SJSA1 (cell line): ENCODE measurements around the gene NRXN3. TPM values are rescaled to one million over a fixed set of nuclear protein-coding genes. Genes with fewer than 3 reads are reported as not detected.

Source experiments
- DNase-seq, 2 experiments: peaks; one replicate each; pipeline ENCODE4 v3.0.0-alpha.2; 2015 to 2020; ENCODE audit warnings: low spot score in 2 of 2, low read depth in 1 of 2
- H3K27ac ChIP-seq: fragments of 250-450 bp; sonication (Bioruptor Pico); 2 replicates; pipeline ENCODE4 v1.5.1; 2020; ENCODE audit warnings: mild to moderate bottlenecking, moderate library complexity
- H3K27me3 ChIP-seq: fragments of 250-450 bp; sonication (Bioruptor Pico); replicated peaks from 2 replicates; pipeline ENCODE4 v1.5.1; 2020; ENCODE audit warnings: mild to moderate bottlenecking, moderate library complexity
- H3K36me3 ChIP-seq: fragments of 250-450 bp; sonication (Bioruptor Pico); 2 replicates; pipeline ENCODE4 v1.5.1; 2020; ENCODE audit warnings: mild to moderate bottlenecking
- H3K4me1 ChIP-seq: fragments of 250-450 bp; sonication (Bioruptor Pico); replicated peaks from 2 replicates; pipeline ENCODE4 v1.6.1; 2021; ENCODE audit warnings: mild to moderate bottlenecking
- H3K4me3 ChIP-seq: fragments of 250-450 bp; sonication (Bioruptor Pico); 2 replicates; pipeline ENCODE4 v1.5.1; 2020; ENCODE audit warnings: mild to moderate bottlenecking
- H3K9me3 ChIP-seq: fragments of 250-450 bp; sonication (Bioruptor Pico); replicated peaks from 2 replicates; pipeline ENCODE4 v1.5.1; 2020; ENCODE audit warnings: mild to moderate bottlenecking
- total RNA-seq: library from RNA; depleted of rRNA; stranded (reverse); fragments of >200 nt; shearing (Covaris generic); gene quantifications from 2 replicates; pipeline ENCODE4 v1.2.3, GENCODE V29; 2014

The NRXN3 gene
- total RNA-seq, 1 experiment from 2014 or later = 1.0 TPM

DNA sequence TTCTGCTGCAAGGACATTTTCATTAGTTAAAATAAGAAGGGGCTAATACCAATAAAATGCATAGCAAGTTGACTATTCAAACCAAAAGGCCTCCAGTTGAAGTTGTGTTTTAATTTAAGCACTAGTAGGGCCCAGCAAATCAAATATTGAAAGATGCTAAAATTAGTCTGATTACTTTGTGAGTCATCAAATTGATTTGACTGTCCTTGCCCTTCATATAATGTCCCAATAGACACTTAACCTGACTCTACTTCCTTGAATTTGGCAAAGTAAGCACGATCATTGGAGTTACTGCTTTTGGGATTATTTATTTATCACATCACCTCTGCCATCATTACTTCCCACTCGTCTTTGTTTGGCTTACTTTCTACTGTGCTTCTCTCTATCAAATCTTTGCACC lies 1242.6 kb downstream of the NRXN3 start:
- Histone ChIP-seq H3K27me3 (no peaks in the 10 kb centered on the region), H3K4me3 (no peak overlapping the region), H3K27ac (no peak overlapping the region), H3K9me3 (no peaks in the 10 kb centered on the region), H3K4me1 (peaks cover 13% of the 10 kb centered on the region), H3K36me3 (no peaks in the 10 kb centered on the region)
- DNase-seq = no peak

- Histone ChIP-seq H3K27me3 (no peaks in the 10 kb centered on the region), H3K4me1 (peaks cover 13% of the 10 kb centered on the region), H3K27ac (no peak overlapping the region), H3K4me3 (no peak overlapping the region), H3K9me3 (no peaks in the 10 kb centered on the region), H3K36me3 (no peaks in the 10 kb centered on the region)
- no peak for DNase-seq
These were observed 1243.7 kb downstream of the NRXN3 start for GRCh38 chr14:79413734-79414428.

- H3K27ac ChIP-seq = no peak overlapping the region
- DNase-seq = no peak
- no peaks in the 10 kb centered on the region for H3K36me3 ChIP-seq
- no peak overlapping the region for H3K4me3 ChIP-seq
- H3K27me3 ChIP-seq = no peaks in the 10 kb centered on the region
- no peaks in the 10 kb centered on the region for H3K9me3 ChIP-seq
- peaks cover 12% of the 10 kb centered on the region for H3K4me1 ChIP-seq
These were observed 1245.6 kb downstream of the NRXN3 start for GRCh38 chr14:79415726-79416125.

DNA sequence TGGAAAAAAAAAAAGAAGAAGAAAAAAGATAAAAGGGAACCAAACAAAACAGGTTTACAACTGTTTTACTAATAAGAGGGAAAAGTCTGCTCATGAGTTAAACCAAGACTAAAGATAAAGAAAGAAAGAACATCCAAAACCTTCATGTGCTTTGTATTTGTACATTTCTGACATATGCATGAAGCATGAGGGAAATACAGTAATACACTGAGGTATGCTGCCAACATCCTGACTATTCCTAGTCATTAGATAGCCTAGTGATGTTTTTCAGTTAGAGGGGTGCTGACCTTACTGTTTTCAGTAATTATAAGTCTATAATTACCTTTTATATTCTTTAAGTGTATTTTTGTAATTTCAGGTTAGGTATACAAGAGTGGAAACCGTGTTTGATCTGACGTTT lies 1247.8 kb downstream of the NRXN3 start:
- DNase-seq = no peak
- Histone ChIP-seq H3K9me3 (no peaks in the 10 kb centered on the region), H3K27me3 (no peaks in the 10 kb centered on the region), H3K36me3 (no peaks in the 10 kb centered on the region), H3K4me1 (no peaks in the 10 kb centered on the region), H3K27ac (no peak overlapping the region), H3K4me3 (no peak overlapping the region)

DNA sequence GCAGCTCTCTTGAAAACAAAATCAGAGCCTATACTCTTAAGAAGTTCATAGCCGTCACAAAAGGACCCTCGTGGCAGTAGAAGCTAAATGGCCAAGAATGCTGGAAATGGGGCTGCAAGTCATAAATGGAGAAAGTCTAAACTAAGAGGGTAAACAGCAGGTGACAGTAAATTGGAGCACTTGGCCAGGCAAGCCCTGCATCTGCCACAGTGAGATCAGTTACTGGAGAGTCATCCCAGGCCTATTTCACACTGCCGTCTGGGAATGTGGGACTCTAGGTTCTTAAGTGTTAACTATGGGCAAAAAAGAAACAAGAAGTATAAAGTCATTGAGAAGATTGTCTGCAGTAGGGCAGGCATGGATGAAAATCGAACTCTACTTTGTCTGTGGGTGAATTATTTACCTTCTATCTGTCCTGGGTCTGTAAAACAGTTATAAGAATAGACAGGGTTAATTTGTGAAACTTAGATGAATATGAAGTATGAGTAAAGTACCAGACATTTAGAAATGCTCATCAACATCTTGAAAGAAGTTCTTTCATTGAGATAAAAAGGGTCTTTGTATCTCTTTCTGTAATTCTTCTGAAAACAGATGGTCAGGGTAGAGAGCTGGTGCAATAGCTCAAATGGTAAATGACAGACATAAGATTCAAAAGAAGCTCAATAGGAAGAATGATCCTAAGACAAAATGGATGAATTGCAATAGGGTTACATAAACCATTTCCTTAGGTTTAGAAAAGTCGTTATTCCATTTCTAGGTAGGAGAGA lies 1248.7 kb downstream of the NRXN3 start:
- no peak for DNase-seq
- Histone ChIP-seq H3K27ac (no peak overlapping the region), H3K27me3 (no peaks in the 10 kb centered on the region), H3K9me3 (no peaks in the 10 kb centered on the region), H3K36me3 (no peaks in the 10 kb centered on the region), H3K4me3 (no peak overlapping the region), H3K4me1 (no peaks in the 10 kb centered on the region)

DNA sequence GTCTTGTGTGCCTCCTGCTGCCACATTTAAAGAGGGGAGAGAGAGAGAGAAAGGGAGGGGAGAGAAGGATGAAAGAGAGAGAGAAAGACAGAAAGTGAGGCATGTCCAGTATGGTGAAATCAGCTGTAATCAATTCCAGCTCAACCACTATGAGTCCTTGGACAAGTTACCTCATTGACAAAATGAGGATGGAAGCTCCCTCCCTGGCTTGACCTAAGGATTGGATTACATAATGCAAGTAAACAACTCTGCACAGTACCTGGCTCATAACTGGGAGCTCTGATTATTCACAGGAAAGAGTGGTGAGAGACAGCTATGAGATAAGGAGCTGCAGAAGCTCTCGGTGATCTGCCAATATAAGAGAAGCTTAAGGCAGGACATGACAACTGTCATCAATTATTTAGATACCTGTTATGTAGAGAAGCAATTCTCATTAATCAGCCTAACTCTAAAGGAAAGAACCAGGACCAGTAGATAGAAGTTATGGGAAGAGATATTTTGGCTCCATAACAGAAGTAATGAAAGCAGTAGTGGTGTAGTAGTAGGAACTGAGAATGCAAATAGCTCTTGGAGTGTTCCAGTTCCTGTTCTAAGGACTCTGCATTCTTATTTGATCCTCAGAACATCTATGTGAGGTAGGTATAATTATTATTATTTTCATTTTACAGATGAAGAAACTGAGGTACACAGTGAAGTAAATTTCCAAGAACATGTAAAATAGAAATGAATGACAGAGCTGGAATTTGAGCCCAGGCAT lies 1249.6 kb downstream of the NRXN3 start:
- DNase-seq = no peak
- Histone ChIP-seq H3K4me3 (no peak overlapping the region), H3K36me3 (no peaks in the 10 kb centered on the region), H3K4me1 (no peaks in the 10 kb centered on the region), H3K27ac (no peak overlapping the region), H3K27me3 (no peaks in the 10 kb centered on the region), H3K9me3 (no peaks in the 10 kb centered on the region)

DNA sequence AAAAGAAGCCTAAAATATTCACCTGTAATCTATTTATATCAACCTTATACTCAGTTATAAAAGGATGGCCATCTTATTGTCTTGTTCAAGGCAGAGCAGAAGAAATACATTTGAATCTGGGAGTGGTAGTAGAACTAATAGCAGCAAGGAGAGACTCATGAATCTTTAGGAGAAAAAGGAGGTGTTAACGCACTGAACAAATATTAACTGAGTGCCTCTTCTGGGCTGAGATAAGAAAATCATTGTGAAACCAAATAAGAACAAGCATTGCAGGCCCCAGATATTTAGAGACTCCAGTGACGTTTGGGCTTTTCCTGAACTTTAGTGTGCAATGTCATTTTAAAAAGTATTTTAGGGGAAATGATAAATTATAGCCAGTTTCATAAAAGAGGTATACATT lies 1250.6 kb downstream of the NRXN3 start:
- no peak for DNase-seq
- no peaks in the 10 kb centered on the region for H3K4me1 ChIP-seq
- H3K27ac ChIP-seq = no peak overlapping the region

GRCh38 chr14:79421811-79422210 lies 1251.6 kb downstream of the NRXN3 start:
- Histone ChIP-seq H3K9me3 (no peaks in the 10 kb centered on the region), H3K4me3 (no peak overlapping the region)
- DNase-seq = no peak

More for the DNA sequence above, 1250.6 kb downstream of the NRXN3 start:
- H3K36me3 ChIP-seq = no peaks in the 10 kb centered on the region
- H3K4me3 ChIP-seq = no peak overlapping the region
- H3K9me3 ChIP-seq = no peaks in the 10 kb centered on the region
- no peaks in the 10 kb centered on the region for H3K27me3 ChIP-seq

GRCh38 chr14:79424462-79424861 lies 1254.3 kb downstream of the NRXN3 start:
- Histone ChIP-seq H3K36me3 (no peaks in the 10 kb centered on the region), H3K9me3 (no peaks in the 10 kb centered on the region), H3K27me3 (no peaks in the 10 kb centered on the region), H3K4me1 (no peaks in the 10 kb centered on the region), H3K27ac (no peak overlapping the region), H3K4me3 (no peak overlapping the region)
- no peak for DNase-seq

More at GRCh38 chr14:79421811-79422210, 1251.6 kb downstream of the NRXN3 start:
- Histone ChIP-seq H3K36me3 (no peaks in the 10 kb centered on the region), H3K27me3 (no peaks in the 10 kb centered on the region), H3K4me1 (no peaks in the 10 kb centered on the region), H3K27ac (no peak overlapping the region)

DNA sequence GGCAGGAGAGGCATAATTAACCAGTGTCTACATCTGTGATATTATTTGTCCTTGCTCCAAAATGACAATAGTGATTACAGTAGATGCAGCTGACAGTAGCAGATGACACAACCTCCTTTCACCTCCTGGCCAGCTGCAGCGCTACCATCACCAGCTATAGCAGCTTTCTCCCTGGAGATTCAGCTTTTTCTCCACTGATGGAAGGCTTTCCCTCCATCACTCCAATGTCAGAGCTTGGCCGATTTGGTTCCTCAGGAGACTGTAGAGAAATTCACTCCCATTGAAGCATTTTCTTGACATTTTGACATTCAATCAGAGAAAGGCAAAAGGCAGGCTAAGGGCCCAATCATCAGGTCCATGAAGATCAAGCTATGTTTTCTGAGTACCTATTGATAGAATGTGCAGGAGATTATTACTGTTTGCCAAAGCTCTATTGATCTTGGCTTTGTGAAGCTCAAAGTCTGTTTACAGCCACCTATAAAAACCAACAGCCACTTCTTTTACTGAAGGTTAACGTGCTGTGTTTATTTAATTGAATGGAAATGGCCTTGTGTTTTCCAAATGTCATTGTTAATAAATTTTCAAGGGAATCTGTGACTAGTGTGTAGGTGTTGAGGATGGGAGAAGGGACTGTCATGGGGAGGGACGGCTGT lies 1256.1 kb downstream of the NRXN3 start:
- H3K27me3 ChIP-seq = no peaks in the 10 kb centered on the region
- no peak for DNase-seq
- no peak overlapping the region for H3K27ac ChIP-seq
- H3K4me3 ChIP-seq = no peak overlapping the region
- no peaks in the 10 kb centered on the region for H3K4me1 ChIP-seq
- no peaks in the 10 kb centered on the region for H3K36me3 ChIP-seq
- no peaks in the 10 kb centered on the region for H3K9me3 ChIP-seq

GRCh38 chr14:79432640-79433039 lies 1262.5 kb downstream of the NRXN3 start:
- no peak for DNase-seq
- no peaks in the 10 kb centered on the region for H3K9me3 ChIP-seq
- H3K4me1 ChIP-seq = no peaks in the 10 kb centered on the region

DNA sequence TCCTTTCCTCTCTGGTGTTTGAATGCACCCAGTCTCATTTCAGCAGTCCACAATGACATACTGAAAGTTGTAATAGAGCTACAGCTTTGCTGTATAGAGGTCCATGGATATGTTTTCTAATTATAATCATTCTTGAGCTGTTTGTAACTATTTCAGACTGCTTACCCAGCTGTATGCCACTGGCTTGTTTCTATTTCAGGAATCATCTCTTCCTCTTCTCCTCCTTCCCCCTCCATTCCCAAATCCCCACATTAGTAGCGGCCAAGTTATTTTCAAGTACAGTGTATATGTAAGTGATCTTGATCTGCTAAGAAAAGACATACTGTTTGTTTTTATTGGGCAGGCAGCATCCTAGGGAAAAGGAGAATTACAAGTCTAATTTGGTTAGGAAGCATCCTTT lies 1266.2 kb downstream of the NRXN3 start:
- no peaks in the 10 kb centered on the region for H3K36me3 ChIP-seq
- no peak for DNase-seq
- H3K27me3 ChIP-seq = no peaks in the 10 kb centered on the region; the same call in 1 of the 2 replicates
- H3K9me3 ChIP-seq = no peaks in the 10 kb centered on the region
- no peak overlapping the region for H3K27ac ChIP-seq
- no peak overlapping the region for H3K4me3 ChIP-seq
- no peaks in the 10 kb centered on the region for H3K4me1 ChIP-seq

More at GRCh38 chr14:79432640-79433039, 1262.5 kb downstream of the NRXN3 start:
- Histone ChIP-seq H3K4me3 (no peak overlapping the region), H3K27me3 (no peaks in the 10 kb centered on the region), H3K27ac (no peak overlapping the region), H3K36me3 (no peaks in the 10 kb centered on the region)

DNA sequence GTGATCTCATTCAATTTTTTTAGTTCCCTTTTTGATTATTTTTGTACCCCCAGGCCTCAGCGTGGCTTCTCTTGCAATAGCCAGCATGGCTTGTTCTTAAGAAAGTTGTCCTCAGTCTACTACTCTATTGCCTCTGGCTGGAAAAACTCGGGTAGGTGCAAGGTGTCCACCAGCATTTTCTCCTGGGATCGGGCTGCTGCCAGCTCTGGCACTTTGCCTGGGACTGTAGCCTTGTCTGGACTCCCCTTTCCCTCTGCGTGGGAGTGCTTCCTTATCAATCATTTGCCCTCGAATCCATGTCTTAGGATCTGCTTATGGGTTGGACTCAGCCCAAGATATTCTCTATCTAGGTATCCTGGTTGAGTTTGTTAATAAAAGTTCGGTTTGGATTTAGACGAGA lies 1267.8 kb downstream of the NRXN3 start:
- DNase-seq = no peak
- no peaks in the 10 kb centered on the region; the same call in 1 of the 2 replicates for H3K27me3 ChIP-seq

More for the DNA sequence above, 1267.8 kb downstream of the NRXN3 start:
- no peaks in the 10 kb centered on the region for H3K9me3 ChIP-seq
- H3K4me1 ChIP-seq = no peaks in the 10 kb centered on the region
- no peak overlapping the region for H3K27ac ChIP-seq
- H3K36me3 ChIP-seq = no peaks in the 10 kb centered on the region
- H3K4me3 ChIP-seq = no peak overlapping the region
